ENCODE results near the gene IFIT3.
"Not testable (repeated sequence)": the region's sequence is repeated elsewhere in the genome, so short reads cannot be mapped to it uniquely, and the experiment has no call there.

The IFIT3 gene

DNA sequence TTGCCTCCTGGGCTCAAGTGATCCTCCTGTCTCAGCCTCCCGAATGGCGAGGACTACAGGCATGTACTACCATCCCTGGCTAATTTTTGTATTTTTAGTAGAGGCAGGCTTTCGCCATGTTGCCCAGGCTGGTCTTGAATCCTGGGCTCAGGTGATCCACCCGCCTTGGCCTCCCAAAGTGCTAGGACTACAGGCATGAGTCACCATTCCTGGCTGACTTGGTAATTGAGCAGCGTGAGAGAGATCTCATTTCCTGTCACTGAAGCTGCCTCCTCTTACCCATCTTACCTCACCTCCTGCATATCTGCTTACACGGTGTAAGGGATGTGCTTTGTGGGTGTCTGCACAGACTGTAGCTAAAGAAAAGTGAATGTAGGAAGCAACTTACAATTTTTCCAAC, 9.7 kb downstream of the IFIT3 start:
- no peak for FAIRE-seq

DNA sequence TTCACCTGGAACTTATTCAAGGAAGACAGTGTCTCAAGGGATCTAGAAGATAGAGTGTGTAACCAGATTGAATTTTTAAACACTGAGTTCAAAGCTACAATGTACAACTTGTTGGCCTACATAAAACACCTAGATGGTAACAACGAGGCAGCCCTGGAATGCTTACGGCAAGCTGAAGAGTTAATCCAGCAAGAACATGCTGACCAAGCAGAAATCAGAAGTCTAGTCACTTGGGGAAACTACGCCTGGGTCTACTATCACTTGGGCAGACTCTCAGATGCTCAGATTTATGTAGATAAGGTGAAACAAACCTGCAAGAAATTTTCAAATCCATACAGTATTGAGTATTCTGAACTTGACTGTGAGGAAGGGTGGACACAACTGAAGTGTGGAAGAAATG, 10.9 kb downstream of the IFIT3 start:
- no peak for FAIRE-seq

DNA sequence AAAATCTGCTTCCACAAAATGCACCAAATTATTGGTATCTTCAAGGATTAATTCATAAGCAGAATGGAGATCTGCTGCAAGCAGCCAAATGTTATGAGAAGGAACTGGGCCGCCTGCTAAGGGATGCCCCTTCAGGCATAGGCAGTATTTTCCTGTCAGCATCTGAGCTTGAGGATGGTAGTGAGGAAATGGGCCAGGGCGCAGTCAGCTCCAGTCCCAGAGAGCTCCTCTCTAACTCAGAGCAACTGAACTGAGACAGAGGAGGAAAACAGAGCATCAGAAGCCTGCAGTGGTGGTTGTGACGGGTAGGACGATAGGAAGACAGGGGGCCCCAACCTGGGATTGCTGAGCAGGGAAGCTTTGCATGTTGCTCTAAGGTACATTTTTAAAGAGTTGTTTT, 12.1 kb downstream of the IFIT3 start:
- no peak for FAIRE-seq

DNA sequence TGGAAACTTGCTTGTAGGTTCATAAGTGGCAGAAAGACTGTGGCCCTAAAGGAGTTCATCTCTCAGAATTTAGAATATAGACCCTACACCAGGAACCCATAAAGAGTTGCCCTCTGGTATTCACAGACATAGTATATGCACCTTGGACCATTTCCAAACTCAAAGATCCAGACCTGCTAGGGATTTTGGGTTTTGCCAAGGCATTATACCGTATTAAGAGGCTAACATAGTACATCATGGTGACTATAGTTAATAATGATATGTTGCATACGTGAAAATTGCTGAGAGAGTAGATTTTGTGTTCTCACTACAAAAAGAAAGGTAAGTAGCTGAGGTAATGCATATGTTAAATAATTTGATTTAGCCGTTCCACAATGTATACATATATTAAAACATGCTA, 13.9 kb downstream of the IFIT3 start:
- no peak for FAIRE-seq

DNA sequence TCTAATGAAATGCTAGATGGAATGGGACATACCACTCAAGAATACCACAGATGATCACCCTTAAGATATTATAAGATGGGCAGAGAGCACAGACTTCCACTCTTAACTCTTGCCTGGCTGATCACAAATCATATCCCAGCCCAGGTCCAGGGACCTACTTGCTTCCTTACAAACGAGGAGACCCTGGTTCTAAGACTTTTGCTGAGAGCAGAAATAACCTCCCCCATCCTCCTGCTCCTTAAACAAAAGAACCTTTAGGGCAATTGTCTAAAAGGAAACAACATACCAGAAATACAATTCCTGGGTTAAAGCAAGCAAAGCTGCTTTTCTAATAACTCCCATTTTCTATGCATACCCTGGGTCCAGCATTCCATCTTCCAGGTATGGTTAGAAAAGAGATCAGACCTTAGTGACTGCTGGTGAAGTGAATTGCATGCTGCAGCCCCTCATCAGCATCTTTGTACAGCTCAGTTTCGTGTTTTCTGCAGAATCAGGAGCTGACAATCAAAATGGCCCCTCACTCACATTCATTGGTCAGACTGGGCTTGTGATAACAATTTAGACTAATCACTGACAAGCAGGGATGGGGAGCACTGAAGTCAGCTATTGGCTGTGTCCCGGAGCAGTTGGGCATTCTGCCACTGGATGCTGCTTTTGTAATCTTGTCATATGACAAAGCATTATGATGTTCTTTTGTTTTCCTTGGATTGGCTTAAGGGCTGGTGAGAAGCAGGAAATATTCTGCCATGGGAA, 14.6 kb downstream of the IFIT3 start:
- no peak for FAIRE-seq

DNA sequence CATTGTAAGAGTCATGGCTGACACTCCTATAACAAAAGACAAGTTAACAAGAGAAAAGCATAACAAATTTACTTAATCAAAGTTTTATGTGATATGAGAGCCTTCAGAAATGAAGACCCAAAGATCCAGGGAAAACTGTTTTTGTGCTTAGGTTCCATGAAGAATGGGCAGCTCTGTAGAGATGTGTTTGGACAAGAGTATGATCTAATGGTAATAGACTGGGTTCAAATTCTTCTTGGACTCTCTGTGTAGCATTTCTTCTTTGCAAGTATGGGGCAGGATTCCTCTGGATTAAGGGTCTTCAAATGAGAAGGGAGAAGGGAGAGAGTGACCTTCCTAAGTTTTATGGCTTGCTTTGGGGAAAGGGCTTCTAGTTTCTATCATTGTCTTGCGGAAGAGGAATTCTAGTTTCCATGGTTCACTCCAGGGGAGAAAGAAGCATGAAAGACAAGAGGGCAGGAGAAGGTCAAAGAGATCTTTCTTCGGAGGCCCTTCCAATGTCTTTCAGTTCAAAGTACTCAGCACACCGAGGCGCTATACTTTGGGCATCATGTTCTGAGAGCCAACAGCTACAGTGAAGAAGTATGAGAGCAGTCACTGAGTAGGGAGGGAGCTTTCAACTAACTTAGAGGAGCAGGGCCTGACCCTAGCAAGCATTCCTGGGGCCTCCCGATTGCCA, 15.4 kb downstream of the IFIT3 start:
- FAIRE-seq, result no peak

DNA sequence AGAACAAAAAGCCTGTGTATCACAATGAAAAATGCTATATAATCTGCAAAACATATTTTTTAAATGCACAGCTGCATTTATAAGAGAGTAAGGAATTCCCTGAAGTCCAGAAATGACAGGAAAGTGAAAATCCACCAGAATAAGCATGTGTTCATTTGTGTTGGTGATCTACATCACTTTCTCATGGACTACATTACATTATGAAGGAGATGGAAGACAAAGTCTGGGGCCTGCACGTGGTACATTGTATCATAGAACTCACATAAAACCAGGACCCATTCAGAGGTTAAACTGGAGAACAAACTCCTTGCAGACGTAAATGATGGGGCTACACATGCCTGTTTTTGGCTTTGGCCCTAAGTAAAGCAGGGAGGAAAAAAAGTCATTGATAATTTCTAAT, 16.4 kb downstream of the IFIT3 start:
- no peak for FAIRE-seq

DNA sequence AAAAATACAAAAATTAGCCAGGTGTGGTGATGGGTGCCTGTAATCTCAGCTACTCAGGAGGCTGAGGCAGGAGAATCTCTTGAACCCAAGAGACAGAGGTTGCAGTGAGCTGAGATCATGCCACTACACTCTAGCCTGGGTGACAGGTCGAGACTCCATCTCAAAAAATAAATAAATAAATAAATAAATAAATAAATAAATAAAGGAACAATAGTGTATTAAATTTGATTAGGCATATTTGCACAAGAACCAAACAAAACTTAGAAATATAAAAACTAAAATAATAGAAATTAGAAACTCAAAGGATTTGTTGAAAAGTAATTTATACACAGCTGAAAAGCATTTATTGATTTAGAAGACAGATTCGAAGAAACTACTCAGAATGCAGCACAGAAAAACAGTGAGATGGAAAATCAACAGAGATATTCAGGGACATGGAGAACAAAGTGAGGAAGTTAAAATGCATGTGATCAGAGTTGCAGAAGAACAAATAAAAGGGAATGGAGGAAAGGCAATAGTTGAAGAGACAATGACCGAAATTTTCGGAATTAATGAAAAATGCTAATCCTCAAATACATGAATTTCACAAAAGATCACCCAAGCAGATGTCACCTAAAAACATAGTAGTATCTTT, 17.7 kb downstream of the IFIT3 start:
- no peak for FAIRE-seq

DNA sequence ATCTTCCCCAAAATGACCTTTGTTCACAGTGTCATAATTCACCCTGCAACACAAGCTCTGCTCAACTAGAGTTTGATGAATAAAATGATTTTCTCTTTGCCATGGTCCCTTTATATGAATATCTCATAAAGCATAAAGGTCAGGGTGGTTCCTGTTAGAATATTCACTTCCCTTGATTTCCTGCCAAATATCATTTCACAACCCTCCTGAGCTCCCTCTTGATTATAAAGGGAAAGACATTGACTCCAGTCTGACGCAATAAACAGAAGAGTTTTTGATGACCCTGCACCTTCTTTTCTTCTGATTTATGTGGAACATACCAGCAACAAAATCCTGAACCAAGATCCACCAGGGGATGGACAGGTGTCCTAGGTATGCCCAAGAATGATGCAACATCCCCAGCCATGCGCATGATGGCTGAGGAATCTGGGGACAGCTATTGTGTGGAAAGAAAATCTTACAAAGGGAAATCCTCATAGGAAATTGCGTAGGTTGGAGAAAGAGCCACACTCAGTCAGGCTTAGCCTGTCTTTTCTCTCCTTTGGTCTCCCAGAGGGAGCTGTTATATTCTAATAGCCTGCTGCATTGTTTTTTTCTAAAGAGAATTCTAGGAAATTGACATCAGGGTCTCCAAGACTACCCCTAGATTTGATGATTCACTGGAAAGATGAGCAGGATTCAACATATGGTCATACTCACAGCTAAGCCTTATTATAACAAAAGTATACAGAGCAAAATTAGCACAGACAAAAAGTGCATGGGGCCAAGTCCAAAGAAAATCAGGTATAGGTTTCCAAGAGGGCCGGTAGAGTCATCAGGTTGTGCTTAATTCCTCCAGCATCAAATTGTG, 18.8 kb downstream of the IFIT3 start:
- FAIRE-seq, result no peak

DNA sequence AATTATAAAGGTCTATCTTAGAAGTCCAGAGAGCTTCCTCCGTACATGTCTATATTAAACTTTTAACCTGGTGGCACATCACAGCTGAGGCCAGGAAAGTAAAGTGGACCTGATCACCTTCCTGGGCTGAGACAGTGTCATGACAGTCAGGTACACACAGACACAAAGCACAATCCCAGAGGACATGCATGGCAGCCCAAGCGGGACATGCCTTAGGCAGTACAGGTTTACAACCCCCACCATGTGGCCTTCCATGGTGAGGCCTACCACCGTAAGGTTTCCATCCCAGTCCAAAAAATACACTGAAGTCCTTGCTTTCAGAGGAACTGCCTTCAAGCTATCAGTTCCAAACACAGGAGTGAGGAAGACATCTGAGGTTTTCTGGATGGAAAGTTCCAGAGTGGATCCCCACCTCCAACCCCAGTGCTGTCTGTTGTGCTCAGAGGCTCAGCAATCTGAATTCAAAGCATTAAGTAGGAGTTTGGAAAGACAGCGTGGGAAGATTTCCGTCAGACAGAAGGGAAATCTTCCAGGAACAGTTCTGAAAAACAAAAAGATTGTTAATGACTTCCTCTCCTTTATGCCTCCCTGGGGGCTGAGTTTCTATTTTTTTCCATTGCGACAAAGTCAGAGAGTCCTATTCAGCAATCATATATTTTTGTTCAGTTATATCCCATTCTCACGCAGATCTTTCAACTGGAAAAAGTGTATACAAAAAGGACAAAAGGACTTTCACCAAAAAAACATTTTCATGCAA, 20.1 kb downstream of the IFIT3 start:
- no peak for FAIRE-seq

DNA sequence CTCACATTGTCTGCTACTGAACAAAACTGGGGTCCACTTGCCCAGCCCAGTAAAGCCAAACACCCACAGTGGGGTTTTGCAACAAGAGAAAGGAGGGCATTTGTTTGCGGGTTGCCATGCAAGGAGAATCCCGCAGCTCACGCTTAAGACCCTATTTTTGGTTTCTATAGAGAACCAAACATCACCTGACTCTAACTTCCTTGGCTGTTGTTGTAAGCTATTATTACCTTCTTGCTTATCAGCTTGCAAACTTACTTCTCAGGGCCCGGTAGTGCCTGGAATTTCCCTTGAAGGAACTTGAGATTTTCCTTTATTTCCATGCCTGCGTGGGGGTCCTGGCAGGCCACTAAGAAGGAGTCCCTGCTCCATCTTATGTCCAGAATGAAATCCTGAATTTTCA, 20.7 kb downstream of the IFIT3 start:
- no peak for FAIRE-seq

DNA sequence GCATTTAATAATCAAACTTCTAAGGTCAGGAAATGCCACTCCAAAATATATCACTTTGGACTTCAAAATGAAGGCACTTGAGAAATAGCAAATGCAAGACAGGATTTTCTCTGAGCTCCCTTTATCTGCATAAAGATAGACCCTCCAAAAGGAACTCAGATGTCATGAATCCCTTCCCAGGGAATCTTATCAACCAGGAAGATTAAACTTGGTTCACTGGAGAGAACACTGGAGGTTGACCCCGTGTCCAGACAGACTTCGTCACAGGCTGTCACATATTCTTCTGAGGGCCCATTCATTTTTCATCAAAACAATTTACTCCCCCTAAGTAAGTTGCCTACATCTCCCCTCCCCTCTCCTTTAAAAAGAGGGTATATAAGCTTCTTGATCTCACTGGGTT, 21.2 kb downstream of the IFIT3 start:
- no peak for FAIRE-seq

DNA sequence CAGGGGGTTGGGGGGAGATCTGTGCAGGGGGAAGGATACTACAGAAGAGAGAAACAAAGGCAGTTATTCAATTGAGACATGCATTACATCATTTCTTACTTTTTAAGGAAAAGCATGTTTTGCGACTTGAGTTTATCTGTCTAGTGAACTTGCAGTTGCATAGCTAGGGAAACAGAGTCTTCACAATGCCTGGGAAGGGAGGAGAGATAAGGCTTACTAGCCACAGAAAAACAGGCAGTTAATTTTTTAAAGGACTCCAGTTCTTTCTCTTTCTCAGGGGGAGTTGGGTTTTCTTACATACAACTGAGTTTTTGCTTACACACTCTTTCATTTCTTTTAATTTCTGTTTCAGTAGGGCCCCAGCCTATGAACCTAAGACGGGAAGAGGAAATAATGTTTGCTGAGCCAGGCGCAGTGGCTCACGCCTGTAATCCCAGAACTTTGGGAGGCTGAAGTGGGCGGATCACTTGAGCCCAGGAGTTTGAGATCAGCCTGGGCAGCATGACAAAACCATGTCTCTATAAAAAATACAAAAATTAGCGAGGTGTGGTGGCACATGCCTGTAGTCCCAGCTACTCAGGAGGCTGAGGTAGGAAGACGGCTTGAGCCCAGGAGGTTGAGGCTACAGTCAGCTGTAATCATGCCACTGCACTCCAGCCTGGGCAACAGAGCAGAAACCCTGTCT, 23.0 kb downstream of the IFIT3 start:
- not testable (repeated sequence) for FAIRE-seq

DNA sequence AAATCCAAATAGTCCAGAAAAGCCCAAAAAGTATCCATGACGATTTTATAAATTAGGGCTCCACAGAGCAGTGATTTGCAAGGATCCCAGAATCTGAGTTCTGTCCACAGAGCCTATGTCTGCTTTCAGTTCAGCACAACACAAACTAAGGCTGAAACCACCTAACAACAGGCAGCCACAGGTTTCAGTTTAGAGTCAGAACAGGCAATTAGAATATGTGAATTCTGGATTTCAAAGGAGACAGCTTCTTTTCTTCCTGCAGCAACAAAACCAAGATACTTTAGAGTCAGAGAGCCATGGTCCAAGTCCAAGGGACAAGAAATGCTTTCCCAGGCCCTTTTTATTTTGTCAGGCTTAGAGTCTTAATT, 23.6 kb downstream of the IFIT3 start:
- FAIRE-seq, result no peak

DNA sequence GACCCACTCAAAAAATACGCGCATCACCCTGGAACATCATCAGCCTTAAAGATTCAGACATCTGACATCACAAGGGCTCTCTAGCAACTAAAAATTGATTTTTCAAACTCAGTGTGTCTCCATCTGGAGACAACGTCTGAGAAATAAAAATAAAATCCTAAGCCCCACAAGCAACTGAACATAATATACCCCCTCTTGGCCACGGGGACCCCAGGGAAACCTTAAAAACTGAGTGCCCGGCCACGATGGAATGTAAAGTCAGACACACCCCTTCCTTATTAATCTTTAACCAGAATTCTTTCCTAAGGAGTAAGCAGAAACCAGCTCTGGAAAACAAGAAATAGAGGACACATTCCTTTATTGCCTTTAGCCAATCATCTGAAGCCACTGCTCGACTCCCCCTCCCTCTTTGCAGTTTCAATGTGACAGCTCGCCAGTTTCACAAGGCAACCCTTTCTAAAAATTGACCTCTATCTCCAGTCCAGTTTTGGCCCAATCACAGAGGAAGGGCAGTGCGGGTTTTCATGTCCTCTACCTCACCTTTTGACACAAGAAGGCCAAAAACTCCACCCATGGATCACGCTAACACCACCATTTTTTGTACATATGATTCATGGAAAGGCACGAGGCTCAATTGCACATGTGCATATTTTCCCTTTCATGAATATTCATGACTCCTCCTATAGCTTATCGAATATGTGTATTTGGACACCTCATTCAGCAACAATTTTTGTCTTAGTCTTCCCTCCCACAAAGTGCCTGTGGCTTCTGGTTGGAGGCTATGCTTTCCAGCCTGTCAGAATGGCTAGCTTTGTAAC, 24.2 kb downstream of the IFIT3 start:
- no peak for FAIRE-seq

DNA sequence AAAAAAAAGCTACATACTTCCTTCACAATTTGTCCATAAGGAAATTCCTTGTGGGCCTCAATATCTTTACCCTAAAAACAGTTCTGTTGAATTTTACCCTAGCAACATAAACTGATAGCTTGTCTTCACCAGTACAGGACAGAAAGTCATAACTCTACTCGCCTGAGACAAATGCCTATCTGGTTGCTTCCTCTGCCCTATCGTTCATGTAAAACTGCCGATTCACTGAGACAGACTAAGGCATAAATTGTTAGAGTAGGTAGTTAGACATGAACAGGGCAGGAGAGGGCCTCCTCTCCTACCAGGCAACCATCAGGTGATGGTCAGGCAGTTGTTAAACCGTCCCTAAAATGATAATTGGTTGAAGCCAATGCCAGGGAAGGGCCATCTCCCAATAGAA, 25.0 kb downstream of the IFIT3 start:
- no peak for FAIRE-seq

DNA sequence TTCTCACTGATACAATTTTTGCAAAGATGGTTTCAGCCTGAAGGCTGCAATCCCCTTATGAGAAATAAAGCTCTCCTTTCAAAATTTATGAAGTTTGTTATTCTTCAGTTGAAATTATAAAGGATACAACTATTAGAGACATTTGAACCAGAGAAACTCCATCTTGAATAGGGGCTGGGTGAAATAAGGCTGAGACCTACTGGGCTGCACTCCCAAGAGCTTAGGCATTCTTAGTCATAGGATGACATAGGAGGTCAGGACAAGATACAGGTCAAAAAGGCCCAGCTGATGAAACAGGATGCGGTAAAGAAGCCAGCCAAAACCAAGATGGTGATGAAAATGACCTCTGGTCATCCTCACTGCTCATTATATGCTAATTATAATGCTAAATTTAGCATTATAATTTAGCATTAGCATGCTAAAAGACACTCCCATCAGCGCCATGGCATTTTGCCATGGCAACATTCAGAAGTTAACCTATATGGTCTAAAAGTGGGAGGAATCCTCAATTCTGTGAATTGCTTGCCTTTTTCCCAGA, 27.7 kb downstream of the IFIT3 start:
- no peak for FAIRE-seq

DNA sequence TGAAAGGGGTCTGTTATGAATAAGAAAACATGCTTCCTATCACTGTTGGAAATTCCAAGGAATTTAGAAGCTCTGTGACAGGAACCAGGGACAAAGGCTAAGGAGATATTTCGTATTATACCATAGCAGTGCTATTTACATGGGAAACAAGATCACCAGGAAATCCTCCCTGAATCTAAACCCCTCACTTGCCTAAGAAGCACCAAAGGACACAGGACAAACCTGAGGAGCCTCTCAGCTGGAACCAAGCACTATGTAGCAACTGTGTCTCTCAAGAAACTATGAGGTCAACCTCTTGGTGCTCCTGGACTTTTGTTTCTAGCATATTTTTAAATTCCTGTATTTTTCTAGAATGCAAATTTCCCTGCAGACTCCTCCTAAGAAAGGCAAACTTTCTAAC, 29.3 kb downstream of the IFIT3 start:
- no peak for FAIRE-seq

DNA sequence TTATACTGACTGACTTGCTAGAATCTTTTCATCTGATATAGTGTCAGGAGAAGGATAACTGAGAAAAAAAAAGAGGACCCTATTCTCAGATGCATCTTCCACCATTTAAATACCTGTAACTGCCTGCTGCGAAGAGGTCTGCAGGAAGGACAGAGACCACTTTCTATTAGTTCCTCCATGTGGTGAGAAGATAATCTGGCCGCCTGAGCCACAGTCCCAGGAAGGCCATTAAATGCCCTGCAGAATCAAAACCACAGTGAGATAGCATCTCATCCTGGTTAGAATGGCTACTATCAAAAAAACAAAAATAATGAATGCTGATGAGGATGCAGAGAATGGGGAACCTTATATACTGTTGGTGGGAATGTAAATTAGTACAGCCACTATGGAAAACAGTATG, 30.2 kb downstream of the IFIT3 start:
- no peak for FAIRE-seq

DNA sequence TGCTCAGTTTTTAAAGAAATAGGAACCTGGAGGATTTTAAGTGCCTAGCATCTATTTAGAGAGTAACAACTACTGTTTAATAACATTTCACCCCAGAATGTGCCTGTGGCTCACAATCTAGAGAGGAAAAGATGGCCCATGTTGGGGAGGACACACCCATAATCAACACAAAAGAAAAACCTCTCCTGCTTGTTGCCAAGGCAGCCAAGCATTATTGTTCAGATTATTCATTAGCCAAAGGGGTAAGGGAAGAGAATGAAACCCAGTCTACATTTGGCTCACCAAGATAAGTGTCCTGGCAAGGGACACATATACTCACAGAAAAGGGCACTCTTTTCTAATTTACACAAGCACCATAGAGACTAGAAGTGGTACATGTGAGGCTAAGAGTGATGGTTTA, 32.4 kb downstream of the IFIT3 start:
- FAIRE-seq, result no peak

DNA sequence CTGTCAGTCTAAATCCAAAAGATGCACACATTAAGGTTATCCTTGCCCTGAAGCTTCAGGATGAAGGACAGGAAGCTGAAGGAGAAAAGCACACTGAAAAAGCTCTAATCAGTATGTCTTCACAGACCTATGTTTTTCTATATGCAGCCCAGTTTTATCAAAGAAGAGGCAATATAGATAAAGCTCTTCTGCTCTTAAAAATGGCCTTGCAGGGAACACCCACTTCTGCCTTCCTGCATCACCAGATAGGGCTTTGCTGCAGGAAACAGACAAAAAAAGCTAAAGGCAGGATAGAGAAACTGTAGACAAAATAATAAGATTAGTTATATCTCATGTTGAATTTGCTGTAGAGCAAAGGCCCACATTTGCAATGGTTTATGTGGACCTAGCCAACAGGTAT, 35.1 kb downstream of the IFIT3 start:
- FAIRE-seq, result no peak
